NCI-H69 (cell line): ENCODE measurements around the gene JMJD6.
"Not testable (repeated sequence)": the region's sequence is repeated elsewhere in the genome, so short reads cannot be mapped to it uniquely, and the experiment has no call there.

Source experiments
- DNase-seq: peaks from one replicate; lab custom pipeline; 2025; lab: John Stamatoyannopoulos, UW

The JMJD6 gene

GRCh38 chr17:76736349-76737081, 10.1 kb upstream of the JMJD6 start:
- peak; percentile 88 for DNase-seq

GRCh38 chr17:76735586-76736348, 9.4 kb upstream of the JMJD6 start:
- DNase-seq, result peak; percentile 65

GRCh38 chr17:76735006-76735405, 8.6 kb upstream of the JMJD6 start:
- DNase-seq, result peak; percentile 60

- DNase-seq, result peak; percentile 41
Measured at GRCh38 chr17:76734080-76734840, 7.9 kb upstream of the JMJD6 start.

- DNase-seq, result no peak
Measured at GRCh38 chr17:76733618-76733957, 7.2 kb upstream of the JMJD6 start.

GRCh38 chr17:76732734-76733617, 6.6 kb upstream of the JMJD6 start:
- DNase-seq, result peak; percentile 48

GRCh38 chr17:76731800-76732733, 5.7 kb upstream of the JMJD6 start:
- not testable (repeated sequence) for DNase-seq

GRCh38 chr17:76727745-76728456, 1.5 kb upstream of the JMJD6 start:
- DNase-seq, result peak; percentile 36

- DNase-seq, result peak; percentile 86
Measured at GRCh38 chr17:76726776-76727718, 641 bp upstream of the JMJD6 start, which contains the start of gene METTL23. Gene METTL23, plus strand, starts transcription at chr17:76726839. Its CDS starts 2,872 bp downstream, at chr17:76729711.

GRCh38 chr17:76725580-76726230, 701 bp downstream of the JMJD6 start:
- peak; percentile 73 for DNase-seq

GRCh38 chr17:76723812-76724211, 2.6 kb downstream of the JMJD6 start:
- no peak for DNase-seq

GRCh38 chr17:76722977-76723376, 3.4 kb downstream of the JMJD6 start:
- DNase-seq, result not testable (repeated sequence)

- DNase-seq, result no peak
Measured at GRCh38 chr17:76722279-76722678, 4.1 kb downstream of the JMJD6 start.

- no peak for DNase-seq
Measured at GRCh38 chr17:76721463-76721862, 4.9 kb downstream of the JMJD6 start.

- no peak for DNase-seq
Measured at GRCh38 chr17:76720941-76721340, 5.5 kb downstream of the JMJD6 start.

GRCh38 chr17:76720211-76720610, 6.2 kb downstream of the JMJD6 start:
- no peak for DNase-seq

GRCh38 chr17:76718516-76718915, 7.9 kb downstream of the JMJD6 start:
- no peak for DNase-seq

- no peak for DNase-seq
Measured at GRCh38 chr17:76716839-76717215, 9.6 kb downstream of the JMJD6 start.
